Keratinocyte (primary cell): ENCODE measurements around the gene FOXK2. TPM values are rescaled to one million over a fixed set of nuclear protein-coding genes. Genes with fewer than 3 reads are reported as not detected.

Experiments
- DNase-seq: peaks from one replicate; pipeline ENCODE4 v3.0.0-alpha.2; 2011; ENCODE audit warnings: low read depth, missing footprints, low spot score
- FAIRE-seq: peaks from 2 replicates; lab custom pipeline; 2011; peaks lifted over from hg19 to GRCh38; lab: Jason Lieb, UNC
- H2AFZ ChIP-seq: 2 replicates; pipeline ENCODE4 v1.6.0; 2012; ENCODE audit warnings: low read length, control low read depth, inconsistent platforms; ENCODE audit not compliant: control insufficient read depth
- H3K27ac ChIP-seq: 2 replicates; pipeline ENCODE4 v1.5.1; 2011; ENCODE audit warnings: low read length; ENCODE audit not compliant: control insufficient read depth, insufficient read depth
- H3K27me3 ChIP-seq: 3 replicates; pipeline ENCODE4 v1.6.0; 2011; ENCODE audit warnings: low read length; ENCODE audit not compliant: control insufficient read depth, insufficient read depth; ENCODE audit errors: extremely low read depth
- H3K36me3 ChIP-seq, 2 experiments: 2 replicates in 1 of 2; 3 replicates in 1 of 2; pipeline ENCODE4 v1.5.1; 2011; ENCODE audit warnings: low read length in 2 of 2, mild to moderate bottlenecking in 1 of 2; ENCODE audit not compliant: control insufficient read depth in 2 of 2, insufficient read depth in 2 of 2; ENCODE audit errors: extremely low read depth in 1 of 2
- H3K4me1 ChIP-seq: 3 replicates; pipeline ENCODE4 v1.5.1; 2011; ENCODE audit warnings: low read length; ENCODE audit not compliant: control insufficient read depth, insufficient read depth; ENCODE audit errors: extremely low read depth
- H3K4me2 ChIP-seq: 3 replicates; pipeline ENCODE4 v1.6.0; 2011; ENCODE audit warnings: low read depth, low read length; ENCODE audit not compliant: control insufficient read depth, insufficient read depth; ENCODE audit errors: extremely low read depth
- H3K4me3 ChIP-seq, 3 experiments: fragments of 200-600 bp in 1 of 3; sonication (generic) in 1 of 3; 2 replicates in 2 of 3; 3 replicates in 1 of 3; pipeline ENCODE4 v1.5.1; 2011 to 2016; ENCODE audit warnings: low read length in 3 of 3, mild to moderate bottlenecking in 3 of 3, control low read depth in 2 of 3, inconsistent platforms in 1 of 3, low read depth in 1 of 3, mixed read lengths in 1 of 3, mixed run types in 1 of 3, moderate library complexity in 1 of 3; ENCODE audit not compliant: control insufficient read depth in 2 of 3, insufficient read depth in 2 of 3; ENCODE audit errors: extremely low read depth in 1 of 3
- H3K79me2 ChIP-seq: 2 replicates; pipeline ENCODE4 v1.6.0; 2012; ENCODE audit warnings: low read length; ENCODE audit not compliant: control insufficient read depth, insufficient read depth
- H3K9ac ChIP-seq: 3 replicates; pipeline ENCODE4 v1.6.0; 2011; ENCODE audit warnings: low read length; ENCODE audit not compliant: control insufficient read depth, insufficient read depth; ENCODE audit errors: extremely low read depth
- H3K9me1 ChIP-seq: 3 replicates; pipeline ENCODE4 v1.6.0; 2011; ENCODE audit warnings: low read length; ENCODE audit not compliant: control insufficient read depth, insufficient read depth; ENCODE audit errors: extremely low read depth
- H3K9me3 ChIP-seq: 2 replicates; pipeline ENCODE4 v1.5.1; 2012; ENCODE audit warnings: low read depth, low read length; ENCODE audit not compliant: control insufficient read depth
- H4K20me1 ChIP-seq: 3 replicates; pipeline ENCODE4 v1.6.0; 2011; ENCODE audit warnings: low read length; ENCODE audit not compliant: control insufficient read depth, insufficient read depth; ENCODE audit errors: extremely low read depth
- CTCF ChIP-seq, 3 experiments: IDR thresholded peaks in 1 of 3; conservative IDR thresholded peaks in 1 of 3; optimal IDR thresholded peaks in 1 of 3; 2 replicates in 2 of 3; 3 replicates in 1 of 3; pipeline versions ENCODE3 to v1.5.1; 2011; ENCODE audit warnings: low read length in 3 of 3, mild to moderate bottlenecking in 3 of 3, moderate library complexity in 2 of 3, control low read depth in 1 of 3, inconsistent platforms in 1 of 3; ENCODE audit not compliant: insufficient read depth in 2 of 3; ENCODE audit errors: extremely low read depth in 1 of 3
- EZH2 ChIP-seq: IDR thresholded peaks from one replicate; pipeline ENCODE4 v1.6.1; 2012; ENCODE audit warnings: inconsistent platforms, mild to moderate bottlenecking, low read length, moderate library complexity
- dilution Hi-C: fragments of 300-500 bp; cut with MboI; formaldehyde crosslinking; loops from one replicate; pipeline ENCODE4 v1.7.0; 2020; ENCODE audit warnings: low sequenced_read_pairs; ENCODE audit not compliant: extremely low pct_ligation_motif_present
- polyA plus RNA-seq, 5 experiments: library from polyadenylated mRNA; depleted of rRNA in 3 of 5; stranded (reverse) in 3 of 5; stranded (forward) in 1 of 5; unstranded in 1 of 5; fragments of >200 nt; gene quantifications; 1 replicate in 1 of 5; 2 replicates in 3 of 5; 3 replicates in 1 of 5; pipeline versions ENCODE4 v1.2.1 to v1.2.3, GENCODE V29; 2011 to 2012; ENCODE audit warnings: missing spikeins in 2 of 5, low read depth in 1 of 5, low replicate concordance in 1 of 5

FOXK2 gene
- polyA plus RNA-seq, 1 donor (not counting 4 experiments of a cell fraction or from before 2014, with no cell fraction given): 43.9 TPM

GRCh38 chr17:82524540-82524939 lies 5.0 kb downstream of the FOXK2 start:
- Histone ChIP-seq H3K79me2 (peaks cover 87% of the 10 kb centered on the region), H3K4me3 (peak overlapping the region in 1 of 3 experiments; percentile 34), H2AFZ (no peak overlapping the region), H3K9me1 (peaks cover 2% of the 10 kb centered on the region), H3K4me1 (peaks cover 46% of the 10 kb centered on the region), H3K36me3 (peaks cover 3 to 10% of the 10 kb centered on the region in 2 experiments), H3K9ac (peak overlapping the region; percentile 41), H3K27me3 (no peaks in the 10 kb centered on the region), H3K27ac (peak overlapping the region; percentile 14), H4K20me1 (peaks cover 50% of the 10 kb centered on the region), H3K4me2 (no peak overlapping the region), H3K9me3 (no peaks in the 10 kb centered on the region)
- DNase-seq (no peak), FAIRE-seq (no peak)
- TF ChIP-seq EZH2: no peak
- no peak for TF ChIP-seq CTCF (optimal IDR thresholded peaks at IDR 0.05 in 1 of 3, IDR thresholded peaks at IDR 0.05 in 1 of 3, conservative IDR thresholded peaks at IDR 0.05 in 1 of 3; ENCODE audit: extremely low read depth in 1 of 3, insufficient read depth in 2 of 3, low read length in 3 of 3)
- dilution Hi-C loops: no loop called here

DNA sequence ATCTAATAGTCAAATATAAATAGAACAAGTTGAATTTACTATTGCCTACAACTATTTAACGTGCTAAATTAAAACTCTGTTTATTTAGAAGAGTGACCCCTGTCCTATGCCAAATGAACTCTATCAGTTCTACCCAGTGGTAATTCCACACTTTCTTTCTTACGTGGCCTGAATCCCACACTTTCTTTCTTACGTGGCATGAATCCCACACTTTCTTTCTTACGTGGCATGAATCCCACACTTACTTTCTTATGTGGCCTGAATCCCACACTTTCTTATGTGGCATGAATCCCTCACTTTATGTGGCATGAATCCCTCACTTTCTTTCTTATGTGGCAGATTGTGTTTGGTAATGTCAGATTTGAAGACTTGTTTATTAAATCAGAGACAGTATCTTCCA lies 6.2 kb downstream of the FOXK2 start:
- H3K27me3 ChIP-seq: no peaks in the 10 kb centered on the region
- dilution Hi-C loops: no loop called here
- H2AFZ ChIP-seq: no peak overlapping the region
- H3K4me2 ChIP-seq: no peak overlapping the region
- peak overlapping the region; percentile 10 for H3K27ac ChIP-seq
- no peak for FAIRE-seq
- peaks cover 81% of the 10 kb centered on the region for H3K79me2 ChIP-seq
- H3K36me3 ChIP-seq: peaks cover 3 to 10% of the 10 kb centered on the region in 2 experiments
- H4K20me1 ChIP-seq: peaks cover 55% of the 10 kb centered on the region
- H3K9me3 ChIP-seq: no peaks in the 10 kb centered on the region
- H3K4me1 ChIP-seq: peaks cover 56% of the 10 kb centered on the region
- no peak overlapping the region for H3K9ac ChIP-seq
- peaks cover 2% of the 10 kb centered on the region for H3K9me1 ChIP-seq
- H3K4me3 ChIP-seq: no peak overlapping the region
- no peak for DNase-seq
- TF ChIP-seq EZH2: no peak
- no peak for TF ChIP-seq CTCF (optimal IDR thresholded peaks at IDR 0.05 in 1 of 3, IDR thresholded peaks at IDR 0.05 in 1 of 3, conservative IDR thresholded peaks at IDR 0.05 in 1 of 3; ENCODE audit: extremely low read depth in 1 of 3, insufficient read depth in 2 of 3, low read length in 3 of 3)
